Neural cell (in vitro differentiated cells): ENCODE results near the gene CDKL4. TPM values are rescaled to one million over a fixed set of nuclear protein-coding genes. Genes with fewer than 3 reads are reported as not detected.

Source experiments
- H2AFZ ChIP-seq: fragments of 200-600, 300-800 bp; sonication (generic), shearing (Covaris generic); 2 replicates; pipeline ENCODE4 v1.6.0; 2014; ENCODE audit warnings: low read depth, mild to moderate bottlenecking, antibody characterized with exemption, low read length, moderate library complexity
- H3F3A ChIP-seq: fragments of 200-600 bp; shearing (Covaris generic); 2 replicates; pipeline ENCODE4 v1.6.1; 2016; ENCODE audit warnings: mild to moderate bottlenecking, moderate library complexity, mixed read lengths, antibody characterized with exemption, low read length; ENCODE audit not compliant: insufficient read depth, poor library complexity, severe bottlenecking
- H3K27ac ChIP-seq: fragments of 200-600, 300-800 bp; sonication (generic), shearing (Covaris generic); 2 replicates; pipeline ENCODE4 v1.5.1; 2014; ENCODE audit warnings: mild to moderate bottlenecking, low read length, moderate library complexity
- H3K27me3 ChIP-seq: fragments of 300-800, 200-600 bp; sonication (generic), shearing (Covaris generic); 2 replicates; pipeline ENCODE4 v1.6.0; 2014; ENCODE audit warnings: mild to moderate bottlenecking, low read depth, low read length, moderate library complexity; ENCODE audit not compliant: insufficient read depth
- H3K36me3 ChIP-seq: fragments of 300-800, 200-600 bp; sonication (generic), shearing (Covaris generic); 2 replicates; pipeline ENCODE4 v1.5.1; 2014; ENCODE audit warnings: mild to moderate bottlenecking, antibody characterized with exemption, low read length, moderate library complexity; ENCODE audit not compliant: insufficient read depth
- H3K4me2 ChIP-seq: fragments of 300-800, 200-600 bp; sonication (generic), shearing (Covaris generic); 2 replicates; pipeline ENCODE4 v1.6.0; 2014; ENCODE audit warnings: mild to moderate bottlenecking, low read length
- H3K4me3 ChIP-seq: fragments of 300-800, 200-600 bp; sonication (generic), shearing (Covaris generic); 2 replicates; pipeline ENCODE4 v1.5.1; 2014; ENCODE audit warnings: mild to moderate bottlenecking, low read length, moderate library complexity
- H3K79me2 ChIP-seq: fragments of 200-600 bp; shearing (Covaris generic); replicated peaks from 2 replicates; pipeline ENCODE4 v1.6.0; 2014; ENCODE audit warnings: mild to moderate bottlenecking, low read length, moderate library complexity; ENCODE audit not compliant: insufficient read depth
- H3K9ac ChIP-seq: fragments of 300-800, 200-600 bp; sonication (generic), shearing (Covaris generic); 2 replicates; pipeline ENCODE4 v1.6.1; 2016; ENCODE audit warnings: mild to moderate bottlenecking, low read length, mixed read lengths
- H3K9me2 ChIP-seq: fragments of 200-600 bp; shearing (Covaris generic); 2 replicates; pipeline ENCODE4 v1.6.1; 2016; ENCODE audit warnings: mild to moderate bottlenecking, low read length, mixed read lengths; ENCODE audit not compliant: insufficient read depth
- H3K9me3 ChIP-seq: fragments of 200-600, 300-800 bp; sonication (generic), shearing (Covaris generic); 2 replicates; pipeline ENCODE4 v1.6.1; 2016; ENCODE audit warnings: mild to moderate bottlenecking, mixed run types, low read length, moderate library complexity, mixed read lengths
- H4K20me1 ChIP-seq: fragments of 200-600 bp; shearing (Covaris generic); 2 replicates; pipeline ENCODE4 v1.6.1; 2016; ENCODE audit warnings: mild to moderate bottlenecking, mixed run types; ENCODE audit not compliant: insufficient read depth
- EP300 ChIP-seq: fragments of 450-650 bp; conservative IDR thresholded peaks from 2 replicates; pipeline ENCODE4 v1.6.1; 2014; ENCODE audit warnings: antibody characterized with exemption, mild to moderate bottlenecking, moderate library complexity; ENCODE audit not compliant: poor library complexity, severe bottlenecking
- EZH2 ChIP-seq: fragments of 200-600, 300-800 bp; shearing (Covaris generic), sonication (generic); IDR thresholded peaks from 2 replicates; pipeline ENCODE4 v1.6.1; 2014; ENCODE audit warnings: antibody characterized with exemption, low read length, borderline replicate concordance, mild to moderate bottlenecking; ENCODE audit not compliant: insufficient read depth, poor library complexity, severe bottlenecking
- MXI1 ChIP-seq: fragments of 450-650 bp; conservative IDR thresholded peaks from 2 replicates; pipeline ENCODE4 v1.6.1; 2014; ENCODE audit warnings: antibody characterized with exemption, mild to moderate bottlenecking; ENCODE audit not compliant: poor library complexity, severe bottlenecking
- POLR2AphosphoS5 ChIP-seq: IDR thresholded peaks from 2 replicates; pipeline ENCODE4 v1.6.1; 2012
- SMC3 ChIP-seq: fragments of 450-650 bp; conservative IDR thresholded peaks from 2 replicates; pipeline ENCODE4 v1.6.1; 2014; ENCODE audit warnings: antibody characterized with exemption, mild to moderate bottlenecking, moderate library complexity; ENCODE audit not compliant: poor library complexity
- TAF1 ChIP-seq: IDR thresholded peaks from 2 replicates; pipeline ENCODE4 v1.6.1; 2012; ENCODE audit warnings: low read depth
- polyA plus RNA-seq: library from polyadenylated mRNA; depleted of rRNA; stranded (reverse); fragments of >200 nt; gene quantifications from 2 replicates; pipeline ENCODE4 v1.2.3, GENCODE V29; 2014
- TF ChIP-seq, protein P1 (sequence below): fragments of 450-650 bp; IDR thresholded peaks from 2 replicates; pipeline ENCODE4 v1.5.1; 2014; ENCODE audit warnings: antibody characterized with exemption, mild to moderate bottlenecking, moderate library complexity; ENCODE audit not compliant: poor library complexity, severe bottlenecking
- TF ChIP-seq, protein P2 (sequence below): IDR thresholded peaks from 2 replicates; pipeline ENCODE4 v1.6.1; 2012; ENCODE audit warnings: borderline replicate concordance

CDKL4 gene
- polyA plus RNA-seq, 1 donor from 2014 or later, result not detected

DNA sequence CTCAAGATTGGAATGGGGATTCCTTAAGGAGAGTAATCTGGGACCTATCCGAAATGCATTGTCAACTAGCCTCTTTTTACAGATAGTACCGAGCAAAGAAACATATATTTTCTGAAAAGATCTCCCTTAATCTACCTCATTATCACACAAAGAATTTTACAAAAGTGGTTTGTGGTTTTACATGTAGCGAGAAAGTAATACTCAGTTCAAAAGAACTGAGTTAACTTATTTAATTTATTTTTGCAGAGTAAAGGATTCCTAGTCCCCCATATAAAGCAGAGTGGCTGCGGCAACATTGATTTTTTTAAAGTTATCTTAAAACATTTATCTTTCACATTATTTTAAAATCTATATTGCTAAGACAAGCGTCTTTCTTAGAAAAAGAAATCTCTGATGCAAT, 107.0 kb downstream of the CDKL4 start:
- Histone ChIP-seq H4K20me1 (no peaks in the 10 kb centered on the region), H3F3A (no peaks in the 10 kb centered on the region), H3K4me2 (no peak overlapping the region), H2AFZ (no peak overlapping the region), H3K9ac (no peak overlapping the region), H3K27ac (no peak overlapping the region), H3K9me2 (no peaks in the 10 kb centered on the region), H3K9me3 (no peaks in the 10 kb centered on the region), H3K79me2 (no peaks in the 10 kb centered on the region), H3K27me3 (no peaks in the 10 kb centered on the region), H3K4me3 (no peak overlapping the region), H3K36me3 (no peaks in the 10 kb centered on the region)
- TF ChIP-seq MXI1 (no peak), TAF1 (no peak)

GRCh38 chr2:39135690-39136259, 108.0 kb downstream of the CDKL4 start:
- Histone ChIP-seq H4K20me1 (no peaks in the 10 kb centered on the region), H2AFZ (no peak overlapping the region), H3K27me3 (no peaks in the 10 kb centered on the region), H3K27ac (no peak overlapping the region), H3K9me3 (no peaks in the 10 kb centered on the region), H3K79me2 (no peaks in the 10 kb centered on the region), H3F3A (no peaks in the 10 kb centered on the region), H3K9me2 (no peaks in the 10 kb centered on the region), H3K4me3 (no peak overlapping the region), H3K36me3 (no peaks in the 10 kb centered on the region), H3K4me2 (no peak overlapping the region), H3K9ac (no peak overlapping the region)
- TF ChIP-seq EP300 (no peak), EZH2 (no peak), POLR2AphosphoS5 (no peak), SMC3 (no peak)
- TF ChIP-seq, protein P1, sequence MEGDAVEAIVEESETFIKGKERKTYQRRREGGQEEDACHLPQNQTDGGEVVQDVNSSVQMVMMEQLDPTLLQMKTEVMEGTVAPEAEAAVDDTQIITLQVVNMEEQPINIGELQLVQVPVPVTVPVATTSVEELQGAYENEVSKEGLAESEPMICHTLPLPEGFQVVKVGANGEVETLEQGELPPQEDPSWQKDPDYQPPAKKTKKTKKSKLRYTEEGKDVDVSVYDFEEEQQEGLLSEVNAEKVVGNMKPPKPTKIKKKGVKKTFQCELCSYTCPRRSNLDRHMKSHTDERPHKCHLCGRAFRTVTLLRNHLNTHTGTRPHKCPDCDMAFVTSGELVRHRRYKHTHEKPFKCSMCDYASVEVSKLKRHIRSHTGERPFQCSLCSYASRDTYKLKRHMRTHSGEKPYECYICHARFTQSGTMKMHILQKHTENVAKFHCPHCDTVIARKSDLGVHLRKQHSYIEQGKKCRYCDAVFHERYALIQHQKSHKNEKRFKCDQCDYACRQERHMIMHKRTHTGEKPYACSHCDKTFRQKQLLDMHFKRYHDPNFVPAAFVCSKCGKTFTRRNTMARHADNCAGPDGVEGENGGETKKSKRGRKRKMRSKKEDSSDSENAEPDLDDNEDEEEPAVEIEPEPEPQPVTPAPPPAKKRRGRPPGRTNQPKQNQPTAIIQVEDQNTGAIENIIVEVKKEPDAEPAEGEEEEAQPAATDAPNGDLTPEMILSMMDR, result no peak
- TF ChIP-seq, protein P2, sequence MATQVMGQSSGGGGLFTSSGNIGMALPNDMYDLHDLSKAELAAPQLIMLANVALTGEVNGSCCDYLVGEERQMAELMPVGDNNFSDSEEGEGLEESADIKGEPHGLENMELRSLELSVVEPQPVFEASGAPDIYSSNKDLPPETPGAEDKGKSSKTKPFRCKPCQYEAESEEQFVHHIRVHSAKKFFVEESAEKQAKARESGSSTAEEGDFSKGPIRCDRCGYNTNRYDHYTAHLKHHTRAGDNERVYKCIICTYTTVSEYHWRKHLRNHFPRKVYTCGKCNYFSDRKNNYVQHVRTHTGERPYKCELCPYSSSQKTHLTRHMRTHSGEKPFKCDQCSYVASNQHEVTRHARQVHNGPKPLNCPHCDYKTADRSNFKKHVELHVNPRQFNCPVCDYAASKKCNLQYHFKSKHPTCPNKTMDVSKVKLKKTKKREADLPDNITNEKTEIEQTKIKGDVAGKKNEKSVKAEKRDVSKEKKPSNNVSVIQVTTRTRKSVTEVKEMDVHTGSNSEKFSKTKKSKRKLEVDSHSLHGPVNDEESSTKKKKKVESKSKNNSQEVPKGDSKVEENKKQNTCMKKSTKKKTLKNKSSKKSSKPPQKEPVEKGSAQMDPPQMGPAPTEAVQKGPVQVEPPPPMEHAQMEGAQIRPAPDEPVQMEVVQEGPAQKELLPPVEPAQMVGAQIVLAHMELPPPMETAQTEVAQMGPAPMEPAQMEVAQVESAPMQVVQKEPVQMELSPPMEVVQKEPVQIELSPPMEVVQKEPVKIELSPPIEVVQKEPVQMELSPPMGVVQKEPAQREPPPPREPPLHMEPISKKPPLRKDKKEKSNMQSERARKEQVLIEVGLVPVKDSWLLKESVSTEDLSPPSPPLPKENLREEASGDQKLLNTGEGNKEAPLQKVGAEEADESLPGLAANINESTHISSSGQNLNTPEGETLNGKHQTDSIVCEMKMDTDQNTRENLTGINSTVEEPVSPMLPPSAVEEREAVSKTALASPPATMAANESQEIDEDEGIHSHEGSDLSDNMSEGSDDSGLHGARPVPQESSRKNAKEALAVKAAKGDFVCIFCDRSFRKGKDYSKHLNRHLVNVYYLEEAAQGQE, result no peak

DNA sequence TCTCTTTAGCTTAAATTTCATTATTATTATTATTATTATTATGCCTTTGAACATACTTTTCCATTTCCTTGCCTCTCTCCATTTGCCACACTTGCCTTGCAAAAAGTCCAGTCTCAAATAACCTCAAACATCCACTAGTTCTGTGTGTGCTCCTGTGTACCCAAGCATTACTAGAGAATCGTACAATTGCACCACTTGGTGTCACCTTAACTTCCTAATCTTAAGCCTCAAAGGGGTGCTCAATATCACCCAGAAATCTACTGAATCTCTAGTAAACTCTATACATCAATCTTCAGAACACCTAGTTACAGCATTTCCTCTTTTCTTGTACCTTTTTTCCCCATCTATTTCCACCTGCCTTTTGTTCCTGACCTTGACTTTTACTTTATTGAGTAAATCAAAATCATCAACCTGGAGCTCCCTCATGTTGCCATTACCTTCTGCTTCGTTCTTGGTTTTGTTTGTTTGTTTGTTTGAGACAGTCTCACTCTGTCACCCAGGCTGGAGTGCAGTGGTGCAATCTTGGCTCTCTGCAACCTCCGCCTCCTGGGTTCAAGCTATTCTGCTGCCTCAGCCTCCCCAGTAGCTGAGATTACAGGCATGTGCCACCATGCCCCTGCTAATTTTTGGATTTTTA, 110.4 kb downstream of the CDKL4 start:
- H3K9ac ChIP-seq, result no peak overlapping the region
- H3K4me2 ChIP-seq, result no peak overlapping the region
- H3K4me3 ChIP-seq, result no peak overlapping the region
- no peaks in the 10 kb centered on the region for H4K20me1 ChIP-seq
- no peaks in the 10 kb centered on the region for H3F3A ChIP-seq
- no peaks in the 10 kb centered on the region for H3K79me2 ChIP-seq
- no peaks in the 10 kb centered on the region for H3K36me3 ChIP-seq
- TF ChIP-seq SMC3, result no peak
- H3K9me3 ChIP-seq, result no peaks in the 10 kb centered on the region
- no peak overlapping the region for H3K27ac ChIP-seq
- H3K27me3 ChIP-seq, result no peaks in the 10 kb centered on the region
- H3K9me2 ChIP-seq, result no peaks in the 10 kb centered on the region
- H2AFZ ChIP-seq, result no peak overlapping the region
